ENCODE results near the gene ATG4B. TPM values are rescaled to one million over a fixed set of nuclear protein-coding genes. Genes with fewer than 3 reads are reported as not detected.

ATG4B gene
- total and polyA plus RNA-seq, 9 of the 15 experiments (the other 6 are each of a cell fraction or from before 2014, with no cell fraction given) = 5.9 to 58.8 (median 35.6) TPM

DNA sequence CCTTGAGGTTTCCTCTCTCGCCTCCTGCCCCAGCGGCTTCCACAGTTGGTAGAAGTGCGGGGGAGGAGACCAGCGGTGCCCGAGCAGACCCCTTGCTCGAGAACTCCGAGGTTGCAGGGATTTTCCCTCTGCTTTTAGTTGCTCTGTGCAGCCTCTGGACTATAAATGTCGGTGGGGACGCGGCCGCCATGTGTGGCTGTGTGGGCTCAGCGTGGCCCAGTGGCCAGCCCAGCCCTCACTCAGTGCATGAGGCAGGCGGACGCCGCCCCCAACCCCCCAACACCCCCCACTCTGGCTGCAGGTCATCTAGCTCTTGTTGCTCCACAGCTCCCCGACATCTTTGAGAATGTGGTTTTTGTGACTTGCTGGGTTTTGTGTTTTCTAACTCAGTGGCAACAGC is 81.6 kb downstream of the ATG4B start:
- Histone ChIP-seq H3K79me2 (ENCODE audit: control insufficient read depth, insufficient read depth, low read length) (no peaks in the 10 kb centered on the region), H3K4me2 (ENCODE audit: insufficient read depth, low read length) (no peak overlapping the region), H2AFZ (ENCODE audit: low read depth, low read length) (no peak overlapping the region), H3K9ac (ENCODE audit: insufficient read depth in 1 of 2, low read depth in 2 of 2, low read length in 2 of 2) (no peak overlapping the region), H3K27ac (ENCODE audit: extremely low read depth, low read depth, low read length) (no peak overlapping the region), H3K4me1 (replicated peaks in 1 of 2; ENCODE audit: control insufficient read depth in 2 of 2, insufficient read depth in 2 of 2, low read length in 2 of 2) (no peaks in the 10 kb centered on the region; a peak in 1 of 5 replicates), H3K9me3 (replicated peaks; ENCODE audit: control insufficient read depth, insufficient read depth, low read depth, low read length) (no peaks in the 10 kb centered on the region), H3K36me3 (ENCODE audit: control insufficient read depth, insufficient read depth, low read length) (peaks cover 69% of the 10 kb centered on the region; the same call in 2 of the 3 replicates), H3K27me3 (ENCODE audit: control insufficient read depth in 2 of 2, insufficient read depth in 2 of 2, low read length in 2 of 2) (no peaks in the 10 kb centered on the region), H4K20me1 (replicated peaks; ENCODE audit: control insufficient read depth, insufficient read depth, low read length) (no peaks in the 10 kb centered on the region), H3K4me3 (no peak overlapping the region), H3K9me1 (ENCODE audit: control insufficient read depth, insufficient read depth, low read length) (no peaks in the 10 kb centered on the region)
- FAIRE-seq (no peak), DNase-seq (ENCODE audit: extremely low read depth in 1 of 4, low spot score in 3 of 4) (peak in 1 of 4 experiments; percentile 2), ATAC-seq (no peak)
- in situ Hi-C loops (cut with MboI) (no loop called here), intact Hi-C loops (cut with micrococcal nuclease) (no loop called here)
- 90% methylated on average over 4 of the region's 16 CpGs for WGBS (ENCODE audit: insufficient coverage, low coverage, missing lambda C conversion rate)
- ChIA-PET POLR2A (no interaction called here), CTCF (ENCODE audit: low intra/inter-chr PET ratio) (no interaction called here)
- BruUV-seq (replicated peaks) = no TSS peak
- TF ChIP-seq, protein P1, sequence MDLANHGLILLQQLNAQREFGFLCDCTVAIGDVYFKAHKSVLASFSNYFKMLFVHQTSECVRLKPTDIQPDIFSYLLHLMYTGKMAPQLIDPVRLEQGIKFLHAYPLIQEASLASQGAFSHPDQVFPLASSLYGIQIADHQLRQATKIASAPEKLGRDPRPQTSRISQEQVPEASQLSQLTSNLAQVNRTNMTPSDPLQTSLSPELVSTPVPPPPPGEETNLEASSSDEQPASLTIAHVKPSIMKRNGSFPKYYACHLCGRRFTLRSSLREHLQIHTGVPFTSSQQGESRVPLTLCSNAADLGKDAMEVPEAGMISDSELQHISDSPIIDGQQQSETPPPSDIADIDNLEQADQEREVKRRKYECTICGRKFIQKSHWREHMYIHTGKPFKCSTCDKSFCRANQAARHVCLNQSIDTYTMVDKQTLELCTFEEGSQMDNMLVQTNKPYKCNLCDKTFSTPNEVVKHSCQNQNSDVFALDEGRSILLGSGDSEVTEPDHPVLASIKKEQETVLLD (IDR thresholded peaks at IDR 0.05) = no peak
- TF ChIP-seq, protein P2, sequence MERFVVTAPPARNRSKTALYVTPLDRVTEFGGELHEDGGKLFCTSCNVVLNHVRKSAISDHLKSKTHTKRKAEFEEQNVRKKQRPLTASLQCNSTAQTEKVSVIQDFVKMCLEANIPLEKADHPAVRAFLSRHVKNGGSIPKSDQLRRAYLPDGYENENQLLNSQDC (CRISPR knock-in tag; IDR thresholded peaks at IDR 0.05) = no peak
- TF ChIP-seq JUND (IDR thresholded peaks at IDR 0.05; ENCODE audit: borderline replicate concordance, low read depth, low read length) = no peak
- TF ChIP-seq JUND (tag; IDR thresholded peaks at IDR 0.05; ENCODE audit: borderline replicate concordance, low read depth, low read length) = no peak
- TF ChIP-seq, protein P3, sequence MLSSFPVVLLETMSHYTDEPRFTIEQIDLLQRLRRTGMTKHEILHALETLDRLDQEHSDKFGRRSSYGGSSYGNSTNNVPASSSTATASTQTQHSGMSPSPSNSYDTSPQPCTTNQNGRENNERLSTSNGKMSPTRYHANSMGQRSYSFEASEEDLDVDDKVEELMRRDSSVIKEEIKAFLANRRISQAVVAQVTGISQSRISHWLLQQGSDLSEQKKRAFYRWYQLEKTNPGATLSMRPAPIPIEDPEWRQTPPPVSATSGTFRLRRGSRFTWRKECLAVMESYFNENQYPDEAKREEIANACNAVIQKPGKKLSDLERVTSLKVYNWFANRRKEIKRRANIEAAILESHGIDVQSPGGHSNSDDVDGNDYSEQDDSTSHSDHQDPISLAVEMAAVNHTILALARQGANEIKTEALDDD (IDR thresholded peaks at IDR 0.05) = no peak
- no peak for TF ChIP-seq RNF2 (IDR thresholded peaks at IDR 0.05)
- no peak for TF ChIP-seq KDM5B (IDR thresholded peaks at IDR 0.05; ENCODE audit: insufficient replicate concordance, low read depth, low read length)
- TF ChIP-seq MED1 (CRISPR knock-in tag; IDR thresholded peaks at IDR 0.05; ENCODE audit: borderline replicate concordance) = no peak
- no peak for TF ChIP-seq MAFK (IDR thresholded peaks at IDR 0.05; ENCODE audit: low read length)
- TF ChIP-seq, protein P4, sequence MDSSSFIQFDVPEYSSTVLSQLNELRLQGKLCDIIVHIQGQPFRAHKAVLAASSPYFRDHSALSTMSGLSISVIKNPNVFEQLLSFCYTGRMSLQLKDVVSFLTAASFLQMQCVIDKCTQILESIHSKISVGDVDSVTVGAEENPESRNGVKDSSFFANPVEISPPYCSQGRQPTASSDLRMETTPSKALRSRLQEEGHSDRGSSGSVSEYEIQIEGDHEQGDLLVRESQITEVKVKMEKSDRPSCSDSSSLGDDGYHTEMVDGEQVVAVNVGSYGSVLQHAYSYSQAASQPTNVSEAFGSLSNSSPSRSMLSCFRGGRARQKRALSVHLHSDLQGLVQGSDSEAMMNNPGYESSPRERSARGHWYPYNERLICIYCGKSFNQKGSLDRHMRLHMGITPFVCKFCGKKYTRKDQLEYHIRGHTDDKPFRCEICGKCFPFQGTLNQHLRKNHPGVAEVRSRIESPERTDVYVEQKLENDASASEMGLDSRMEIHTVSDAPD (CRISPR knock-in tag; IDR thresholded peaks at IDR 0.05) = no peak
- no peak for TF ChIP-seq CBX3 (IDR thresholded peaks at IDR 0.05; ENCODE audit: borderline replicate concordance in 1 of 2, low read length in 2 of 2)
- TF ChIP-seq TCFL5 (CRISPR knock-in tag; conservative IDR thresholded peaks at IDR 0.05) = no peak
- TF ChIP-seq, protein P5, sequence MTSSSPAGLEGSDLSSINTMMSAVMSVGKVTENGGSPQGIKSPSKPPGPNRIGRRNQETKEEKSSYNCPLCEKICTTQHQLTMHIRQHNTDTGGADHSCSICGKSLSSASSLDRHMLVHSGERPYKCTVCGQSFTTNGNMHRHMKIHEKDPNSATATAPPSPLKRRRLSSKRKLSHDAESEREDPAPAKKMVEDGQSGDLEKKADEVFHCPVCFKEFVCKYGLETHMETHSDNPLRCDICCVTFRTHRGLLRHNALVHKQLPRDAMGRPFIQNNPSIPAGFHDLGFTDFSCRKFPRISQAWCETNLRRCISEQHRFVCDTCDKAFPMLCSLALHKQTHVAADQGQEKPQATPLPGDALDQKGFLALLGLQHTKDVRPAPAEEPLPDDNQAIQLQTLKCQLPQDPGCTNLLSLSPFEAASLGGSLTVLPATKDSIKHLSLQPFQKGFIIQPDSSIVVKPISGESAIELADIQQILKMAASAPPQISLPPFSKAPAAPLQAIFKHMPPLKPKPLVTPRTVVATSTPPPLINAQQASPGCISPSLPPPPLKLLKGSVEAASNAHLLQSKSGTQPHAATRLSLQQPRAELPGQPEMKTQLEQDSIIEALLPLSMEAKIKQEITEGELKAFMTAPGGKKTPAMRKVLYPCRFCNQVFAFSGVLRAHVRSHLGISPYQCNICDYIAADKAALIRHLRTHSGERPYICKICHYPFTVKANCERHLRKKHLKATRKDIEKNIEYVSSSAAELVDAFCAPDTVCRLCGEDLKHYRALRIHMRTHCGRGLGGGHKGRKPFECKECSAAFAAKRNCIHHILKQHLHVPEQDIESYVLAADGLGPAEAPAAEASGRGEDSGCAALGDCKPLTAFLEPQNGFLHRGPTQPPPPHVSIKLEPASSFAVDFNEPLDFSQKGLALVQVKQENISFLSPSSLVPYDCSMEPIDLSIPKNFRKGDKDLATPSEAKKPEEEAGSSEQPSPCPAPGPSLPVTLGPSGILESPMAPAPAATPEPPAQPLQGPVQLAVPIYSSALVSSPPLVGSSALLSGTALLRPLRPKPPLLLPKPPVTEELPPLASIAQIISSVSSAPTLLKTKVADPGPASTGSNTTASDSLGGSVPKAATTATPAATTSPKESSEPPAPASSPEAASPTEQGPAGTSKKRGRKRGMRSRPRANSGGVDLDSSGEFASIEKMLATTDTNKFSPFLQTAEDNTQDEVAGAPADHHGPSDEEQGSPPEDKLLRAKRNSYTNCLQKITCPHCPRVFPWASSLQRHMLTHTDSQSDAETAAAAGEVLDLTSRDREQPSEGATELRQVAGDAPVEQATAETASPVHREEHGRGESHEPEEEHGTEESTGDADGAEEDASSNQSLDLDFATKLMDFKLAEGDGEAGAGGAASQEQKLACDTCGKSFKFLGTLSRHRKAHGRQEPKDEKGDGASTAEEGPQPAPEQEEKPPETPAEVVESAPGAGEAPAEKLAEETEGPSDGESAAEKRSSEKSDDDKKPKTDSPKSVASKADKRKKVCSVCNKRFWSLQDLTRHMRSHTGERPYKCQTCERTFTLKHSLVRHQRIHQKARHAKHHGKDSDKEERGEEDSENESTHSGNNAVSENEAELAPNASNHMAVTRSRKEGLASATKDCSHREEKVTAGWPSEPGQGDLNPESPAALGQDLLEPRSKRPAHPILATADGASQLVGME (CRISPR knock-in tag; IDR thresholded peaks at IDR 0.05) = no peak
- no peak for TF ChIP-seq SMARCC2 (IDR thresholded peaks at IDR 0.05; ENCODE audit: low read depth)
